ENCODE results near the gene GJA1.

DNA sequence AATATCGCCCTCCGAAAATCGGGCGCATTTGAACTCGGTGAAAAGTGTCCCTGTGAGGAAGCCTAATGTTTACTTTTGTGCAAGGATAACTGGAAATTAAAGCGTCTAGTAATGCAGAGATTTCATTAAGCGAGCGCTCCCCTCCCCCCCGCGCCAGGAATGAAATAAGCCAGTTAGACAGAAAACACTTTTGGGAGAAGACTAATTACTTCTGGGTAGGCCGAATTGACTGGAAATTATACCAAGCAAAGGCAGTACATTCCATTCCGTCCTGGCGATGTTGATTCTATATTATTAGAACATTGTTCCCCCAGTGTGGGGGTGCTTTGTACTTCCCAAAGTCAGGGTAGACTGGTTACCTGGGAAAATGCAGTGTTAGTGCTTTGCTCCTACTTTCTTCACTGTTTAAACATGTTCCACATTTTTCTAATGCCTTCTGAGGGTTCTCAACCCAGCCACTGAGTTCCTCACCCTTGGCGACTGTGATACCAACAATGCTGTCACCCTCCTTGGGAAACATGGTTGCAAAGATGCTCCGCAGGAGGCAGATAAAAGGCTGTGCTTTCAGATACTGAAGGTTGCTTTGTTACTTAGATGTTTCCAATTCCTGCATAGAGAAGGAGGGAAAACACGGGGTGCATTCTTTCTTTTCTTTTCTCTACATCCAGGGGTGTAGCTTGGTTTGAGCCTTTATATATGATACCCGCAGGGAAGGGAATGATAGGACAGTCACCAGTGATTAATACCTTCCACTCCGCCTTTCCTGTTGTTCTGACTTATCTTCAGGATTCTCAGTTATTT is 2.6 kb downstream of the GJA1 start:
- TF ChIP-seq, protein P1, sequence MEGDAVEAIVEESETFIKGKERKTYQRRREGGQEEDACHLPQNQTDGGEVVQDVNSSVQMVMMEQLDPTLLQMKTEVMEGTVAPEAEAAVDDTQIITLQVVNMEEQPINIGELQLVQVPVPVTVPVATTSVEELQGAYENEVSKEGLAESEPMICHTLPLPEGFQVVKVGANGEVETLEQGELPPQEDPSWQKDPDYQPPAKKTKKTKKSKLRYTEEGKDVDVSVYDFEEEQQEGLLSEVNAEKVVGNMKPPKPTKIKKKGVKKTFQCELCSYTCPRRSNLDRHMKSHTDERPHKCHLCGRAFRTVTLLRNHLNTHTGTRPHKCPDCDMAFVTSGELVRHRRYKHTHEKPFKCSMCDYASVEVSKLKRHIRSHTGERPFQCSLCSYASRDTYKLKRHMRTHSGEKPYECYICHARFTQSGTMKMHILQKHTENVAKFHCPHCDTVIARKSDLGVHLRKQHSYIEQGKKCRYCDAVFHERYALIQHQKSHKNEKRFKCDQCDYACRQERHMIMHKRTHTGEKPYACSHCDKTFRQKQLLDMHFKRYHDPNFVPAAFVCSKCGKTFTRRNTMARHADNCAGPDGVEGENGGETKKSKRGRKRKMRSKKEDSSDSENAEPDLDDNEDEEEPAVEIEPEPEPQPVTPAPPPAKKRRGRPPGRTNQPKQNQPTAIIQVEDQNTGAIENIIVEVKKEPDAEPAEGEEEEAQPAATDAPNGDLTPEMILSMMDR (IDR thresholded peaks at IDR 0.05) = no peak
- TF ChIP-seq POLR2AphosphoS5 (IDR thresholded peaks at IDR 0.05) (no peak), POLR2A (IDR thresholded peaks at IDR 0.05) (no peak)

Measured in prostate gland (tissue), 2 donors.